ENCODE results near the gene RARB. TPM values are rescaled to one million over a fixed set of nuclear protein-coding genes. Genes with fewer than 3 reads are reported as not detected.

Gene RARB
- total and polyA plus RNA-seq, 2 donors (not counting 3 experiments of a cell fraction or from before 2014, with no cell fraction given) = 15.3 to 23.4 TPM

- Histone ChIP-seq H3K9me3 (replicated peaks; ENCODE audit: control insufficient read depth, insufficient read depth, low read length) (no peaks in the 10 kb centered on the region), H3K4me2 (ENCODE audit: insufficient read depth, low read length) (no peak overlapping the region), H2AFZ (ENCODE audit: low read depth, low read length) (no peak overlapping the region), H3K4me3 (replicated peaks in 1 of 3; ENCODE audit: insufficient read depth in 1 of 3, low read depth in 1 of 3, low read length in 3 of 3) (no peak overlapping the region), H3K36me3 (ENCODE audit: control insufficient read depth in 2 of 2, extremely low read depth in 1 of 2, insufficient read depth in 2 of 2, low read length in 2 of 2) (no peaks in the 10 kb centered on the region), H3K27me3 (ENCODE audit: control insufficient read depth in 2 of 2, insufficient read depth in 2 of 2, low read length in 2 of 2) (no peaks in the 10 kb centered on the region), H3K27ac (ENCODE audit: insufficient read depth, low read depth, low read length) (no peak overlapping the region), H3K79me2 (ENCODE audit: control insufficient read depth, insufficient read depth, low read length) (no peaks in the 10 kb centered on the region), H3K9me1 (replicated peaks; ENCODE audit: control insufficient read depth, extremely low read depth, insufficient read depth, low read length) (no peaks in the 10 kb centered on the region), H3K9ac (replicated peaks; ENCODE audit: extremely low read depth, insufficient read depth, low read length) (no peak overlapping the region), H4K20me1 (replicated peaks; ENCODE audit: control insufficient read depth, extremely low read depth, insufficient read depth, low read length) (peaks cover 3% of the 10 kb centered on the region), H3K4me1 (ENCODE audit: control insufficient read depth, extremely low read depth, insufficient read depth, low read length) (peaks cover 6% of the 10 kb centered on the region)
- TF ChIP-seq FOS (IDR thresholded peaks at IDR 0.05; ENCODE audit: borderline replicate concordance, insufficient read depth, low read length) (no peak), POLR2A (IDR thresholded peaks at IDR 0.05; ENCODE audit: low read depth, low read length) (no peak), MYC (IDR thresholded peaks at IDR 0.05; ENCODE audit: low read depth, low read length) (no peak), MAX (IDR thresholded peaks at IDR 0.05; ENCODE audit: insufficient read depth, insufficient read length) (no peak), GATA2 (IDR thresholded peaks at IDR 0.05; ENCODE audit: insufficient read depth, insufficient read length, low read depth, low read length) (no peak), POLR2AphosphoS5 (IDR thresholded peaks at IDR 0.05; ENCODE audit: insufficient read depth, low read depth, low read length) (no peak), JUN (IDR thresholded peaks at IDR 0.05; ENCODE audit: borderline replicate concordance, insufficient read depth, insufficient read length, low read depth) (no peak), EZH2 (IDR thresholded peaks at IDR 0.05; ENCODE audit: borderline replicate concordance, low read depth, low read length, severe bottlenecking) (no peak)
- TF ChIP-seq, protein P1, sequence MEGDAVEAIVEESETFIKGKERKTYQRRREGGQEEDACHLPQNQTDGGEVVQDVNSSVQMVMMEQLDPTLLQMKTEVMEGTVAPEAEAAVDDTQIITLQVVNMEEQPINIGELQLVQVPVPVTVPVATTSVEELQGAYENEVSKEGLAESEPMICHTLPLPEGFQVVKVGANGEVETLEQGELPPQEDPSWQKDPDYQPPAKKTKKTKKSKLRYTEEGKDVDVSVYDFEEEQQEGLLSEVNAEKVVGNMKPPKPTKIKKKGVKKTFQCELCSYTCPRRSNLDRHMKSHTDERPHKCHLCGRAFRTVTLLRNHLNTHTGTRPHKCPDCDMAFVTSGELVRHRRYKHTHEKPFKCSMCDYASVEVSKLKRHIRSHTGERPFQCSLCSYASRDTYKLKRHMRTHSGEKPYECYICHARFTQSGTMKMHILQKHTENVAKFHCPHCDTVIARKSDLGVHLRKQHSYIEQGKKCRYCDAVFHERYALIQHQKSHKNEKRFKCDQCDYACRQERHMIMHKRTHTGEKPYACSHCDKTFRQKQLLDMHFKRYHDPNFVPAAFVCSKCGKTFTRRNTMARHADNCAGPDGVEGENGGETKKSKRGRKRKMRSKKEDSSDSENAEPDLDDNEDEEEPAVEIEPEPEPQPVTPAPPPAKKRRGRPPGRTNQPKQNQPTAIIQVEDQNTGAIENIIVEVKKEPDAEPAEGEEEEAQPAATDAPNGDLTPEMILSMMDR (IDR thresholded peaks at IDR 0.05; ENCODE audit: extremely low read depth in 1 of 2, insufficient read depth in 1 of 2, low read depth in 1 of 2, low read length in 2 of 2) = no peak
- FAIRE-seq (no peak), DNase-seq (ENCODE audit: low read depth, low spot score) (no peak)
- no TSS peak for BruUV-seq (replicated peaks)
- dilution Hi-C loops (cut with MboI; ENCODE audit: extremely low pct_ligation_motif_present, low sequenced_read_pairs) = no loop called here
- intact Hi-C loops (cut with micrococcal nuclease) = no loop called here
- ChIA-PET POLR2A (no interaction called here), CTCF (interaction anchor here (0.7 to 2.1 kb wide), 10 partner anchors 9 to 60 kb away, joined by 3 to 16 read pairs (median 4); no protein-coding TSS in a partner anchor)
Observed at GRCh38 chr3:25533399-25533798, 105.3 kb downstream of the RARB start.
